GM18907 (cell line): Measurements from ENCODE around the gene CALR.
"Not testable (repeated sequence)": the region's sequence is repeated elsewhere in the genome, so short reads cannot be mapped to it uniquely, and the experiment has no call there.

Experiments
- ATAC-seq: cut with Tn5 transposase; IDR thresholded peaks from one replicate; pipeline ENCODE4 v1.9.1; 2021; ENCODE audit warnings: mild to moderate bottlenecking, moderate library complexity; ENCODE audit not compliant: unreplicated experiment

Gene CALR

GRCh38 chr19:12937927-12938778 lies at the start of gene CALR:
TSS of gene CALR (plus strand) at chr19:12938609. CDS start at chr19:12938680, 71 bp downstream.
- ATAC-seq = peak; percentile 83

DNA sequence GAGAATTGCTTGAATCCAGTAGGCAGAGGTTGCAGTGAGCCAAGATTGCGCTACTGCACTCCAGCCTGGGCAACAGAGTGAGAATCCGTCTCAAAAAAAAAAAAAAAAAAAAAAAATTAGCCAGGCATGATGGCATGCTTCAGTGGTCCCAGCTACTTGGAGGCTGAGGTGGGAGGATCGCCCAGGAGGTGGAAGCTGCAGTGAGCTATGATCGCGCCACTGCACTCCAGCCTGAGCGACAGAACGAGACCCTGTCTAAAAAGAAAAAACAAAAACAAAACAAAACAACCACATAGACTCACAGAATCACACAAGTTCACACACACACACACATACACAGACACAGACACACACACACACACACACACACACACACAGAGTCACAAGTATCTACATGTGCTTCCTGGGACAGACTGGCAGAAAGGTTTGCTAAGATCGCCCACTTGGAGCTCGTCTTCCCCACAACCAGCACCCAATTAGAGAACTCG lies 48.1 kb upstream of the CALR start:
- not testable (repeated sequence) for ATAC-seq

DNA sequence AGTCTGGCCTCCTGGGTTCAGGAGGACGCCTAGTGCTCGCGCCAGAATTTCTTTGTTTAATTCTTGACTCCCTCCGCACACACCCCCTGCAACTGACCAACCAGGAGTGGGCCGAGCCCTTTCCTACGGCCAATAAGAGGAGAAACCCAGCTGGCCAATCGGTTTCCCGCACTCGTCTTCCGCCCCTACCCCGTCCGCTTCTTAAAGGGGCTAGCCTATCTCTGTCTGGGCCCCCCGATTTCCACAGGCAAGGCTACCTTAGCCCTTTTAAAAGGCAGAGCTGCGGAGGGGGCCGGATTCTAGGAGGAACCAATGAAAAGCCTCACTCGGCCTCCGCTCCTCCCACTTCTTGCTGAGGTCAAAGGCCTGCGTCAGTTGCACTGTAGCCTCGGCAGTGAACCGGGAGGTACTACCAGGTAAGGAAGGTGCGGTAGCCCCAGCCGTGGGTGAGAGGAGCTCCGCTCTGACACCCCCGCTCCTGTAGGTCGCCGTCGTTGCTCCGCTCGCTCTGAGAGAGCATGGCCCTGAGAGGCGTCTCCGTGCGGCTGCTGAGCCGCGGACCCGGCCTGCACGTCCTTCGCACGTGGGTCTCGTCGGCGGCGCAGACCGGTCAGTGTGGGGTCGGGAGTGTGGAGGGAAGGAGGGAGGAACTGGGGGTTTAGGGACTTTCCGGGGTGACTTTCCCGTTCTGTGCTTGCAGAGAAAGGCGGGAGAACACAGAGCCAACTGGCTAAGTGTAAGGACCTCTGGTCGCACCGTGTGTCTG lies 47.4 kb upstream of the CALR start, which contains the start of gene GCDH:
GCDH (plus strand) TSS at position 374 of the 766 bp plus-strand sequence; CDS start at position 519, 145 bp downstream.
- peak; percentile 89 for ATAC-seq

DNA sequence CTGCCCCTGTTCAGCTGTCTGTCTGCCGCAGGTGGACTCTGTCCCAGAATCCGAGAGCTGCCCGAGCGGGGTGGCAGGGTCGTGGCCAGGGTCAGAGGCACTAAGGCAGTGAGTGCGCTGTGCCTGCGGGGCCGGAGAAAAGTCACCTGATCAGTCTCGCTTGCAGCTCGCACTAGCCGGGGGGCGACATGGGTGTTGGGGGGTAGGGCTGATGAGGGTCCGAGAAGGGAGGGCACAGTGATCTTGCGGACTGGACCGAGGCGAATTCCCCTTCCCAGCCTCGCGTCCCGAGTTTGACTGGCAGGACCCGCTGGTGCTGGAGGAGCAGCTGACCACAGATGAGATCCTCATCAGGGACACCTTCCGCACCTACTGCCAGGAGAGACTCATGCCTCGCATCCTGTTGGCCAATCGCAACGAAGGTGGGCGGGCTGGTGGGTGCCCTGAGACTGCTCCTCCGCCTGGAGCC lies 46.8 kb upstream of the CALR start:
- ATAC-seq = no peak

- no peak for ATAC-seq
These were observed 44.8 kb upstream of the CALR start for GRCh38 chr19:12893582-12893981.

- no peak for ATAC-seq
These were observed 41.9 kb upstream of the CALR start for GRCh38 chr19:12896460-12896859.

- peak; percentile 74 for ATAC-seq
These were observed 38.4 kb upstream of the CALR start for GRCh38 chr19:12899891-12900518.

- ATAC-seq = no peak
These were observed 31.2 kb upstream of the CALR start for GRCh38 chr19:12907166-12907565.

DNA sequence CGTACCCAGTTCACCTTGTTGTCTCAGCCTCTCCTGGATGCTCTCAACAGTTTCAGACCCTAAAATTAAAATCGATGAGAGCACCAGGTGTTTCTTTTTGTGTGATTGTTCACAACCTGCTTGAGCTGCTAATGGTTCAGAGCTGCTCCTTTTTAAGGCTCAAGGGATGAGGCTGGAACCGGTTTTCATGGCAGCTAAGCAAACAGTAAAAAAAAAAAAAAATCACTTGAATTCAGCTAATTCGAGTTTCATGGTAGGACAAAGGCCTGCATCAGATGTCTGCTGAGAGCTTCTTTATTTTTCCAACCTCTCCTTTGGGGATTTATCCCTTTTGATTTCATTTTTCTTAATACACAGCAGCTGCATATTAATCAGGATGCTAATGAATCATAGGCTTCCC lies 25.8 kb upstream of the CALR start:
- ATAC-seq = no peak

DNA sequence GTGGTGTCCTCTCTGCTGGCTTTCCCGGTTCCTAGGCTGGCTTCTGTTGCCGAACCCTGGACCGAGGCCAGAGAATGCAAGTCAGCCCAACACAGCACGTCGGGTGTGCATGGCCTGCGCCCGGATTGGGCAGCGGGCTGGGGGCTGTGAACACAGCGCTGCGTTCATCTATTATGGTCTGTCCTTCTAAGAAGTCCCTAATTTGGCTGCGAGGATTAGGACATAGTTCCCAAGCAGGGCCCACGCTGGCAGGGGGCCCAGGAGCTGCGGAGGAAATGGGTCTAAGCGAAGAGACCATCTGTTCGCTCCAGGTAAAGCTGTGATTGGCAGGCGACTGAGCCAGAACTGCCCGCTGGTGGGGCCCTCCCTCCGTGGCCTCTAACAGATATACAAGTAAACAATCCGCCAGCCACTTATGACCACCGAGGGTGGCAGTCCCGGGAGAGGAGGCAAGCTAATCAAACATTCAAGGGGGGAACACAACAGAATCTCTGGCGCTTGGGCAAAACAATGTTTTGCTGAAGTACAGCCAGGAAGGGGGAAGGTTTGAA lies 25.3 kb upstream of the CALR start:
- ATAC-seq = no peak

- ATAC-seq = no peak
These were observed 24.3 kb upstream of the CALR start for GRCh38 chr19:12913851-12914690.

DNA sequence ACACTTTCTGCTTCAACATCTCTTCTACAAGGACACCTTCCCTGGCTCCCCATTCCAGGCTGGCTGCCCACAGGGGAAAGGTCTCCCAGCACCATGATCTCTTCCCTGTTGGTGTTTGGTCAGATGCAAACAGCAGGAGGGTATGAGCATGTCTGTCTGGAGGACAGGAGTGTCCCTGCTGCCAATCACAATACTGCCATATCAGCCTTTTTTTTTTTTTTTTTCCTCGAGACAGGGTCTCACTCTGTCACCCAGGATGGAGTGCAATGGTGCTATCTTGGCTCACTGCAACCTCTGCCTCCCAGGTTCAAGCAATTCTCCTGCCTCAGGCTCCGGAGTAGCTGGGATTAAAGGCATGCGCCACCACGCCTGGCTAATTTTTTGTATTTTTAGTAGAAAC lies 22.5 kb upstream of the CALR start:
- ATAC-seq = not testable (repeated sequence)

- no peak for ATAC-seq
These were observed 20.2 kb upstream of the CALR start for GRCh38 chr19:12918253-12918652.

DNA sequence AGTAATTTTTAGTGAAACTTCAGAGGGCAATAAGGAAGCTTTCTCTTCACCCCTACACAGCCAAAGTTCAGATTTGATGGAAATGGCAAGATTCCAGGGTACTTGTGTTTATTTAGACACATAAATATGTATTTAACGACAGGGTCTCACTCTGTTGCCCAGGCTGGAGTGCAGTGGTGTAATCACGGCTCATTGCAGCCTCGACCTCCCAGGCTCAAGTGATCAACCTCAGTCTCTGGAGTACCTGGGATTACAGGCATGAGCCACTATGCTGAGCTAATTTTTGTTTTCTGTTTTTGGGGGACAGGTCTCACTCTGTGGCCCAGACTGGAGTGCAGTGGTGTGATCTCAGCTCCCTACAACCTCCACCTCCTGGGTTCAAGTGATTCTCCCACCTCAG lies 17.4 kb upstream of the CALR start:
- no peak for ATAC-seq

- ATAC-seq = no peak
These were observed 15.4 kb upstream of the CALR start for GRCh38 chr19:12922959-12923358.

DNA sequence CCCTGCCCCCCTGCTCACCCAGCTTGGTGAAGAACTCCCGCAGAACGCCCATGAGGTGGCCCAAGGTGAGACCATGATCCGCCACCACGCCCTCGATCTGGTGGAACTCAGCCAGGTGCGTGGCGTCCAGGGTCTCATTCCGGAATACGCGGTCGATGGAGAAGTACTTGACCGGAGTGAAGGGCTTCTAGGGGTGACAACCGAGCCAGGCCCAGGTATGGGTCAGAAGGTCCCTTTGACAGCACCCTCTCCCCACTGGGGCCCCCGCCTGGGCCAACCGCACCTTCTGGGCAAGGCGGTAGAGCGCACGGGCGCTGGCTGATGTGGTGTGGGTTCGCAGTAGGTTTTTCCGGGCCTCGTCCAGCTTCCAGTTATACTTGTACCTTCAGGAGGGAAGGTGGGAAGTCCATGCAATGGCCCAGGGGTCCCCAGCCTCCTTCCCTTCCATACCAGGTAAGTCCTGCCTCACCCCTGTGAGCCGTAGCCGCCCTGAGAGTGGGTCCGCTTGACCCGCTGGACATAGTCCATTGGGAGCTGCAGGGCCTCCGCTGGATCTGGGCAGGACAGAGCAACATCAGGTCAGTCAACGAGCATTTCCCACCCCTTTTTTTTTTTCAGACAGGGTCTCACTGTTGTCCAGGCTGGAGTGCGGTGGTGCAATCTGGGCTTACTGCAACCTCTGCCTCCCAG lies 13.6 kb upstream of the CALR start:
- ATAC-seq = no peak

- no peak for ATAC-seq
These were observed 8.3 kb upstream of the CALR start for GRCh38 chr19:12930002-12930645.

GRCh38 chr19:12932392-12933286 lies 5.8 kb upstream of the CALR start:
- no peak for ATAC-seq
